Keratinocyte (primary cell): ENCODE data around the gene CLNK. TPM values are rescaled to one million over a fixed set of nuclear protein-coding genes. Genes with fewer than 3 reads are reported as not detected.

ENCODE experiments used
- DNase-seq: peaks from one replicate; pipeline ENCODE4 v3.0.0-alpha.2; 2011; ENCODE audit warnings: low read depth, missing footprints, low spot score
- FAIRE-seq: peaks from 2 replicates; lab custom pipeline; 2011; peaks lifted over from hg19 to GRCh38; lab: Jason Lieb, UNC
- H2AFZ ChIP-seq: 2 replicates; pipeline ENCODE4 v1.6.0; 2012; ENCODE audit warnings: low read length, control low read depth, inconsistent platforms; ENCODE audit not compliant: control insufficient read depth
- H3K27ac ChIP-seq: 2 replicates; pipeline ENCODE4 v1.5.1; 2011; ENCODE audit warnings: low read length; ENCODE audit not compliant: control insufficient read depth, insufficient read depth
- H3K27me3 ChIP-seq: 3 replicates; pipeline ENCODE4 v1.6.0; 2011; ENCODE audit warnings: low read length; ENCODE audit not compliant: control insufficient read depth, insufficient read depth; ENCODE audit errors: extremely low read depth
- H3K36me3 ChIP-seq, 2 experiments: 2 replicates in 1 of 2; 3 replicates in 1 of 2; pipeline ENCODE4 v1.5.1; 2011; ENCODE audit warnings: low read length in 2 of 2, mild to moderate bottlenecking in 1 of 2; ENCODE audit not compliant: control insufficient read depth in 2 of 2, insufficient read depth in 2 of 2; ENCODE audit errors: extremely low read depth in 1 of 2
- H3K4me1 ChIP-seq: 3 replicates; pipeline ENCODE4 v1.5.1; 2011; ENCODE audit warnings: low read length; ENCODE audit not compliant: control insufficient read depth, insufficient read depth; ENCODE audit errors: extremely low read depth
- H3K4me2 ChIP-seq: 3 replicates; pipeline ENCODE4 v1.6.0; 2011; ENCODE audit warnings: low read depth, low read length; ENCODE audit not compliant: control insufficient read depth, insufficient read depth; ENCODE audit errors: extremely low read depth
- H3K4me3 ChIP-seq, 3 experiments: fragments of 200-600 bp in 1 of 3; sonication (generic) in 1 of 3; 2 replicates in 2 of 3; 3 replicates in 1 of 3; pipeline ENCODE4 v1.5.1; 2011 to 2016; ENCODE audit warnings: low read length in 3 of 3, mild to moderate bottlenecking in 3 of 3, control low read depth in 2 of 3, inconsistent platforms in 1 of 3, low read depth in 1 of 3, mixed read lengths in 1 of 3, mixed run types in 1 of 3, moderate library complexity in 1 of 3; ENCODE audit not compliant: control insufficient read depth in 2 of 3, insufficient read depth in 2 of 3; ENCODE audit errors: extremely low read depth in 1 of 3
- H3K79me2 ChIP-seq: 2 replicates; pipeline ENCODE4 v1.6.0; 2012; ENCODE audit warnings: low read length; ENCODE audit not compliant: control insufficient read depth, insufficient read depth
- H3K9ac ChIP-seq: 3 replicates; pipeline ENCODE4 v1.6.0; 2011; ENCODE audit warnings: low read length; ENCODE audit not compliant: control insufficient read depth, insufficient read depth; ENCODE audit errors: extremely low read depth
- H3K9me1 ChIP-seq: 3 replicates; pipeline ENCODE4 v1.6.0; 2011; ENCODE audit warnings: low read length; ENCODE audit not compliant: control insufficient read depth, insufficient read depth; ENCODE audit errors: extremely low read depth
- H3K9me3 ChIP-seq: 2 replicates; pipeline ENCODE4 v1.5.1; 2012; ENCODE audit warnings: low read depth, low read length; ENCODE audit not compliant: control insufficient read depth
- H4K20me1 ChIP-seq: 3 replicates; pipeline ENCODE4 v1.6.0; 2011; ENCODE audit warnings: low read length; ENCODE audit not compliant: control insufficient read depth, insufficient read depth; ENCODE audit errors: extremely low read depth
- CTCF ChIP-seq, 3 experiments: IDR thresholded peaks in 1 of 3; conservative IDR thresholded peaks in 1 of 3; optimal IDR thresholded peaks in 1 of 3; 2 replicates in 2 of 3; 3 replicates in 1 of 3; pipeline versions ENCODE3 to v1.5.1; 2011; ENCODE audit warnings: low read length in 3 of 3, mild to moderate bottlenecking in 3 of 3, moderate library complexity in 2 of 3, control low read depth in 1 of 3, inconsistent platforms in 1 of 3; ENCODE audit not compliant: insufficient read depth in 2 of 3; ENCODE audit errors: extremely low read depth in 1 of 3
- EZH2 ChIP-seq: IDR thresholded peaks from one replicate; pipeline ENCODE4 v1.6.1; 2012; ENCODE audit warnings: inconsistent platforms, mild to moderate bottlenecking, low read length, moderate library complexity
- dilution Hi-C: fragments of 300-500 bp; cut with MboI; formaldehyde crosslinking; loops from one replicate; pipeline ENCODE4 v1.7.0; 2020; ENCODE audit warnings: low sequenced_read_pairs; ENCODE audit not compliant: extremely low pct_ligation_motif_present
- polyA plus RNA-seq, 5 experiments: library from polyadenylated mRNA; depleted of rRNA in 3 of 5; stranded (reverse) in 3 of 5; stranded (forward) in 1 of 5; unstranded in 1 of 5; fragments of >200 nt; gene quantifications; 1 replicate in 1 of 5; 2 replicates in 3 of 5; 3 replicates in 1 of 5; pipeline versions ENCODE4 v1.2.1 to v1.2.3, GENCODE V29; 2011 to 2012; ENCODE audit warnings: missing spikeins in 2 of 5, low read depth in 1 of 5, low replicate concordance in 1 of 5

The CLNK gene
- polyA plus RNA-seq, 1 donor (not counting 4 experiments of a cell fraction or from before 2014, with no cell fraction given): not detected

DNA sequence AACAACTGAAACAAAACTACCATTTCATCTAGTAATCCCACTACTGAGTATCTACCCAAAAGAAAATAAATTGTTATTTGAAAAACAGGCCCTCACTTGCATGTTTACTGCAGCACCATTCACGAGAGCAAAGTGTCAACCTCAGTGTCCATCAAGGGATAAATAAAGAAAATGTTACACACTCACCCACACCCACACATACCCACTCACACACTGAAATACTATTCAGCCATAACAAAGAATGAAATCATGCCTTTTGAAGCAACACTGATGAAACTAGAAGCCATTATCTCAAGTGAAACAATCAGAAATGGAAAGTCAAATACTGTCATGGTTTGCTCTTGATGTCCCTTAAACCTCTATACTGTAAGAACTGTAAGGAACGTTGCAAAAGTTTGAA is 44.8 kb upstream of the CLNK start:
- TF ChIP-seq EZH2 (no peak), CTCF (optimal IDR thresholded peaks at IDR 0.05 in 1 of 3, IDR thresholded peaks at IDR 0.05 in 1 of 3, conservative IDR thresholded peaks at IDR 0.05 in 1 of 3; ENCODE audit: extremely low read depth in 1 of 3, insufficient read depth in 2 of 3, low read length in 3 of 3) (no peak)
- H3K9me3 ChIP-seq: no peaks in the 10 kb centered on the region
- dilution Hi-C loops: no loop called here
- FAIRE-seq (no peak), DNase-seq (no peak)
- H3K9me1 ChIP-seq: no peaks in the 10 kb centered on the region
- H4K20me1 ChIP-seq: no peaks in the 10 kb centered on the region
- H2AFZ ChIP-seq: no peak overlapping the region
- no peaks in the 10 kb centered on the region for H3K27me3 ChIP-seq
- H3K79me2 ChIP-seq: no peaks in the 10 kb centered on the region
- no peak overlapping the region for H3K9ac ChIP-seq
- no peak overlapping the region for H3K4me3 ChIP-seq
- H3K4me1 ChIP-seq: no peaks in the 10 kb centered on the region
- H3K27ac ChIP-seq: no peak overlapping the region
- H3K36me3 ChIP-seq: no peaks in the 10 kb centered on the region
- no peak overlapping the region for H3K4me2 ChIP-seq

GRCh38 chr4:10728016-10728415 is 43.4 kb upstream of the CLNK start:
- Histone ChIP-seq H3K4me1 (no peaks in the 10 kb centered on the region), H3K4me2 (no peak overlapping the region), H2AFZ (no peak overlapping the region), H3K79me2 (no peaks in the 10 kb centered on the region), H3K36me3 (no peaks in the 10 kb centered on the region), H3K9me1 (no peaks in the 10 kb centered on the region), H3K4me3 (no peak overlapping the region), H3K27me3 (no peaks in the 10 kb centered on the region), H4K20me1 (no peaks in the 10 kb centered on the region), H3K9ac (no peak overlapping the region), H3K27ac (no peak overlapping the region), H3K9me3 (no peaks in the 10 kb centered on the region)
- TF ChIP-seq CTCF (optimal IDR thresholded peaks at IDR 0.05 in 1 of 3, IDR thresholded peaks at IDR 0.05 in 1 of 3, conservative IDR thresholded peaks at IDR 0.05 in 1 of 3; ENCODE audit: extremely low read depth in 1 of 3, insufficient read depth in 2 of 3, low read length in 3 of 3) (no peak), EZH2 (no peak)
- FAIRE-seq (no peak), DNase-seq (no peak)
- dilution Hi-C loops: no loop called here
